Stimulated activated CD4-positive, alpha-beta T cell treated with anti-CD3 and anti-CD28 coated beads, Interleukin-1b, Interleukin-23, amount 100 ng/mL, for 4 hours (primary cell): ENCODE measurements around the gene SLC26A1.

Experiments
- DNase-seq, 2 donors: peaks; one replicate each; pipeline ENCODE4 v3.0.0-alpha.2; 2020; ENCODE audit warnings: low read depth in 2 of 2

Gene SLC26A1

GRCh38 chr4:965048-965765 lies 28.0 kb downstream of the SLC26A1 start:
- DNase-seq: no peak

- no peak for DNase-seq
Observed at GRCh38 chr4:964346-965025, 28.7 kb downstream of the SLC26A1 start.

- no peak for DNase-seq
Observed at GRCh38 chr4:963276-964225, 29.7 kb downstream of the SLC26A1 start.

- DNase-seq: no peak
Observed at GRCh38 chr4:962231-963208, 30.7 kb downstream of the SLC26A1 start.

GRCh38 chr4:961351-962230 lies 31.6 kb downstream of the SLC26A1 start:
- DNase-seq: no peak

GRCh38 chr4:960636-961350 lies 32.4 kb downstream of the SLC26A1 start:
- DNase-seq: no peak

GRCh38 chr4:960140-960635 lies 33.0 kb downstream of the SLC26A1 start:
- DNase-seq: no peak

GRCh38 chr4:959338-960139 lies 33.7 kb downstream of the SLC26A1 start:
- no peak for DNase-seq

- DNase-seq: no peak
Observed at GRCh38 chr4:958696-959337, 34.4 kb downstream of the SLC26A1 start.

GRCh38 chr4:958314-958665 lies 34.9 kb downstream of the SLC26A1 start:
- no peak for DNase-seq

- no peak for DNase-seq
Observed at GRCh38 chr4:957581-958313, 35.5 kb downstream of the SLC26A1 start.

- DNase-seq: no peak
Observed at GRCh38 chr4:957231-957580, 36.0 kb downstream of the SLC26A1 start.

GRCh38 chr4:956531-957230 lies 36.5 kb downstream of the SLC26A1 start:
- no peak for DNase-seq

- no peak for DNase-seq
Observed at GRCh38 chr4:955931-956381, 37.2 kb downstream of the SLC26A1 start.

GRCh38 chr4:955161-955921 lies 37.9 kb downstream of the SLC26A1 start:
- no peak for DNase-seq
